A549 (cell line): ENCODE data around the gene LSR. TPM values are rescaled to one million over a fixed set of nuclear protein-coding genes. Genes with fewer than 3 reads are reported as not detected.

Experiments used
- ATAC-seq, 2 experiments: fragments of 200-7000 bp in 1 of 2; fragments of >200 bp in 1 of 2; cut with Nextera tagmentation in 1 of 2; cut with Tn5 transposase in 1 of 2; 3 replicates each; pipeline versions ENCODE4 v1.8.0 to v1.9.1; 2018 to 2020; ENCODE audit warnings: mild to moderate bottlenecking in 1 of 2, moderate library complexity in 1 of 2
- CTCF ChIA-PET: fragments of 300-600 bp; sonication (Branson Sonifier 250); formaldehyde crosslinking; extraction: SDS; loops from one replicate; lab custom pipeline; 2021; ENCODE audit warnings: antibody characterized with exemption, inconsistent platforms; lab: Yijun Ruan, JAX
- POLR2A ChIA-PET: fragments of 350-600 bp; formaldehyde crosslinking; extraction: SDS; loops from one replicate; lab custom pipeline; 2021; ENCODE audit warnings: antibody characterized with exemption, inconsistent platforms; lab: Yijun Ruan, JAX
- DNase-seq, 2 experiments: peaks; one replicate each; pipeline versions ENCODE4 v3.0.0 to v3.0.0-alpha.2; 2011 to 2016; ENCODE audit warnings: low read depth in 1 of 2, low spot score in 1 of 2
- FAIRE-seq: peaks from 2 replicates; lab custom pipeline; 2011; peaks lifted over from hg19 to GRCh38; lab: Jason Lieb, UNC
- H3K27ac ChIP-seq, 2 experiments: fragments of >200 bp; sonication (Bioruptor Twin); formaldehyde crosslinking; 3 replicates each; pipeline ENCODE4 v1.5.1; 2016 to 2017
- H3K4me1 ChIP-seq: fragments of >200 bp; sonication (Bioruptor Twin); formaldehyde crosslinking; 3 replicates; pipeline ENCODE4 v1.6.1; 2016
- H3K4me2 ChIP-seq: fragments of >200 bp; sonication (Bioruptor Twin); formaldehyde crosslinking; 3 replicates; pipeline ENCODE4 v1.6.1; 2016
- H3K4me3 ChIP-seq: fragments of >200 bp; sonication (Bioruptor Twin); formaldehyde crosslinking; 3 replicates; pipeline ENCODE4 v1.5.1; 2016
- H3K9me3 ChIP-seq: fragments of >200 bp; sonication (Bioruptor Twin); formaldehyde crosslinking; 3 replicates; pipeline ENCODE4 v1.6.1; 2016
- BCL3 ChIP-seq: fragments of >200 bp; sonication (Bioruptor Twin); formaldehyde crosslinking; IDR thresholded peaks from 3 replicates; pipeline ENCODE4 v1.6.1; 2016
- BHLHE40 ChIP-seq: IDR thresholded peaks from 2 replicates; pipeline ENCODE4 v1.6.1; 2012; ENCODE audit warnings: low read depth, low read length, inconsistent platforms
- CEBPB ChIP-seq, 2 experiments: fragments of >200 bp in 1 of 2; sonication (Bioruptor Twin) in 1 of 2; formaldehyde crosslinking in 1 of 2; IDR thresholded peaks; 2 replicates each; pipeline ENCODE4 v1.6.1; 2012 to 2016
- CHD2 ChIP-seq: fragments of 150-350 bp; IDR thresholded peaks from 2 replicates; pipeline ENCODE4 v1.6.1; 2014; ENCODE audit warnings: low read length; ENCODE audit not compliant: partially characterized antibody
- CHD4 ChIP-seq: fragments of 200-600 bp; sonication (generic); IDR thresholded peaks from 2 replicates; pipeline ENCODE4 v1.6.1; 2016; ENCODE audit warnings: antibody characterized with exemption, mild to moderate bottlenecking, borderline replicate concordance
- EHF ChIP-seq: fragments of 250-450 bp; sonication (Bioruptor Pico); IDR thresholded peaks from 2 replicates; pipeline ENCODE4 v1.5.0; 2020; ENCODE audit warnings: mild to moderate bottlenecking
- EHMT2 ChIP-seq: fragments of 200-600 bp; sonication (generic); IDR thresholded peaks from 2 replicates; pipeline ENCODE4 v1.6.1; 2016; ENCODE audit warnings: antibody characterized with exemption, low read depth, mild to moderate bottlenecking, moderate library complexity
- ESRRA ChIP-seq: fragments of 150-350 bp; IDR thresholded peaks from 2 replicates; pipeline ENCODE4 v1.6.1; 2014; ENCODE audit warnings: mild to moderate bottlenecking, low read length, borderline replicate concordance
- FOXS1 ChIP-seq: fragments of 250-450 bp; sonication (Bioruptor Pico); IDR thresholded peaks from 2 replicates; pipeline ENCODE4 v1.5.0; 2020; ENCODE audit warnings: mild to moderate bottlenecking, moderate library complexity
- HDAC2 ChIP-seq: fragments of 200-600 bp; sonication (generic); IDR thresholded peaks from 2 replicates; pipeline ENCODE4 v1.6.1; 2016
- HES2 ChIP-seq: fragments of >200 bp; sonication (Bioruptor Twin); formaldehyde crosslinking; IDR thresholded peaks from 2 replicates; pipeline ENCODE4 v1.6.1; 2016
- HEYL ChIP-seq: fragments of 250-450 bp; sonication (Bioruptor Pico); IDR thresholded peaks from 2 replicates; pipeline ENCODE4 v1.8.0; 2021; ENCODE audit warnings: mild to moderate bottlenecking, moderate library complexity
- HMGXB4 ChIP-seq: fragments of 250-450 bp; sonication (Bioruptor Pico); IDR thresholded peaks from 2 replicates; pipeline ENCODE4 v1.5.0; 2021; ENCODE audit warnings: mild to moderate bottlenecking, moderate library complexity, borderline replicate concordance
- HOXA7 ChIP-seq: fragments of 250-450 bp; sonication (Bioruptor Pico); IDR thresholded peaks from 2 replicates; pipeline ENCODE4 v1.5.0; 2020; ENCODE audit warnings: mild to moderate bottlenecking, moderate library complexity
- HOXB13 ChIP-seq: fragments of 250-450 bp; sonication (Bioruptor Pico); IDR thresholded peaks from 2 replicates; pipeline ENCODE4 v1.5.0; 2020; ENCODE audit warnings: low read depth, mild to moderate bottlenecking, moderate library complexity
- JUN ChIP-seq, 2 experiments: fragments of >200 bp; sonication (Bioruptor Twin); formaldehyde crosslinking; IDR thresholded peaks; 2 replicates in 1 of 2; 3 replicates in 1 of 2; pipeline ENCODE4 v1.6.1; 2016 to 2017
- JUNB ChIP-seq: fragments of >200 bp; sonication (Bioruptor Twin); formaldehyde crosslinking; IDR thresholded peaks from 2 replicates; pipeline ENCODE4 v1.6.1; 2016
- KDM1A ChIP-seq: fragments of 200-600 bp; sonication (generic); IDR thresholded peaks from 2 replicates; pipeline ENCODE4 v1.6.1; 2016; ENCODE audit warnings: low read depth, mild to moderate bottlenecking
- MAFK ChIP-seq: fragments of 450-650 bp; IDR thresholded peaks from 2 replicates; pipeline ENCODE4 v1.6.1; 2014; ENCODE audit not compliant: partially characterized antibody
- MAX ChIP-seq: IDR thresholded peaks from 2 replicates; pipeline ENCODE4 v1.6.1; 2012
- MAZ ChIP-seq: fragments of 150-350 bp; IDR thresholded peaks from 2 replicates; pipeline ENCODE4 v1.6.1; 2014; ENCODE audit warnings: antibody characterized with exemption, low read depth, low read length, borderline replicate concordance
- PBX3 ChIP-seq: IDR thresholded peaks from 2 replicates; pipeline ENCODE4 v1.6.1; 2012
- POLR2A ChIP-seq: IDR thresholded peaks from 2 replicates; pipeline ENCODE4 v1.6.1; 2012; ENCODE audit warnings: mild to moderate bottlenecking, low read length
- RAD21 ChIP-seq, 2 experiments: fragments of >200 bp in 1 of 2; sonication (Bioruptor Twin) in 1 of 2; formaldehyde crosslinking in 1 of 2; IDR thresholded peaks in 1 of 2; conservative IDR thresholded peaks in 1 of 2; 2 replicates in 1 of 2; 3 replicates in 1 of 2; pipeline ENCODE4 v1.6.1; 2012 to 2018; ENCODE audit warnings: inconsistent platforms in 1 of 2
- TFCP2L1 ChIP-seq: fragments of 250-450 bp; sonication (Bioruptor Pico); IDR thresholded peaks from 2 replicates; pipeline ENCODE4 v1.5.0; 2021; ENCODE audit warnings: mild to moderate bottlenecking
- ZFP36 ChIP-seq: fragments of 450-650 bp; IDR thresholded peaks from 2 replicates; pipeline ENCODE4 v1.6.1; 2014; ENCODE audit warnings: borderline replicate concordance; ENCODE audit not compliant: partially characterized antibody
- ZNF302 ChIP-seq: fragments of 250-450 bp; sonication (Bioruptor Pico); IDR thresholded peaks from 2 replicates; pipeline ENCODE4 v1.9.0; 2021; ENCODE audit warnings: inconsistent platforms, mild to moderate bottlenecking, moderate library complexity
- WGBS: methylation state at CpG from one replicate; pipeline ENCODE4 v1.1.6; 2017; ENCODE audit errors: missing lambda C conversion rate; 5-methylcytosine and 5-hydroxymethylcytosine counted together
- polyA plus RNA-seq, 4 experiments: library from polyadenylated mRNA; depleted of rRNA in 3 of 4; stranded (reverse); fragments of >200 nt; fragmentation: RNase III in 1 of 4; extraction: RNeasy Plus Mini Kit Qiagen cat#74134 plus additional on column Dnase treatment in 1 of 4; gene quantifications; 2 replicates in 3 of 4; 3 replicates in 1 of 4; pipeline ENCODE4 v1.2.3, GENCODE V29; 2011 to 2017

Gene LSR
- polyA plus RNA-seq, 2 of the 4 experiments (the other 2 are of a cell fraction) = 2.1 to 3.6 TPM

GRCh38 chr19:35313587-35313986 is 64.8 kb downstream of the LSR start:
- Histone ChIP-seq H3K4me3 (no peak overlapping the region), H3K9me3 (no peaks in the 10 kb centered on the region), H3K4me1 (peaks cover 6% of the 10 kb centered on the region), H3K4me2 (no peak overlapping the region), H3K27ac (no peak overlapping the region)
- ChIA-PET CTCF (interaction anchor here (0.6 to 4.5 kb wide), 8 partner anchors 8 to 487 kb away, joined by 3 to 22 read pairs (median 4); no protein-coding TSS in a partner anchor), POLR2A (no interaction called here)
- FAIRE-seq (no peak), ATAC-seq (no peak), DNase-seq (no peak)
- no peak for TF ChIP-seq BCL3
- WGBS = 36% methylated on average over 7 of the region's 7 CpGs

GRCh38 chr19:35314031-35314430 is 65.2 kb downstream of the LSR start:
- CTCF ChIA-PET = interaction anchor here (0.6 to 4.5 kb wide), 7 partner anchors 9 to 487 kb away, joined by 3 to 22 read pairs (median 4); no protein-coding TSS in a partner anchor
- no peak for FAIRE-seq

GRCh38 chr19:35314858-35315470 is 66.2 kb downstream of the LSR start:
- no peak overlapping the region for H3K4me2 ChIP-seq
- TF ChIP-seq RAD21 (conservative IDR thresholded peaks at IDR 0.05 in 1 of 2, IDR thresholded peaks at IDR 0.05 in 1 of 2) (no peak), POLR2A (no peak), EHMT2 (no peak), HDAC2 (no peak), CHD2 (no peak), CHD4 (no peak), JUN (IDR thresholded peaks at IDR 0.05) (no peak), HOXB13 (CRISPR knock-in tag) (no peak), TFCP2L1 (CRISPR knock-in tag) (no peak), EHF (CRISPR knock-in tag) (no peak), MAX (no peak), BHLHE40 (no peak), MAFK (no peak)
- ATAC-seq = no peak
- no peak overlapping the region for H3K4me3 ChIP-seq
- H3K9me3 ChIP-seq = no peaks in the 10 kb centered on the region
- ChIA-PET POLR2A (no interaction called here), CTCF (interaction anchor here (1.0 to 4.5 kb wide), 6 partner anchors 8 to 154 kb away, joined by 3 to 22 read pairs (median 4); partner anchors contain the start of gene USF2)
- WGBS = 78% methylated on average over 10 of the region's 10 CpGs
- no peak for FAIRE-seq
- peaks cover 16% of the 10 kb centered on the region for H3K4me1 ChIP-seq
- no peak overlapping the region for H3K27ac ChIP-seq
- DNase-seq = no peak

More at GRCh38 chr19:35314031-35314430, 65.2 kb downstream of the LSR start:
- ATAC-seq (no peak), DNase-seq (no peak)
- 72% methylated on average over 8 of the region's 8 CpGs for WGBS
- no peak overlapping the region for H3K4me2 ChIP-seq
- no peak overlapping the region for H3K4me3 ChIP-seq
- TF ChIP-seq ESRRA (no peak), HEYL (CRISPR knock-in tag) (no peak), ZFP36 (peak; percentile 60), MAFK (peak; percentile 93)
- H3K27ac ChIP-seq = no peak overlapping the region
- POLR2A ChIA-PET = no interaction called here
- H3K4me1 ChIP-seq = peaks cover 10% of the 10 kb centered on the region
- H3K9me3 ChIP-seq = no peaks in the 10 kb centered on the region

- WGBS = 86% methylated on average over 9 of the region's 9 CpGs
- Histone ChIP-seq H3K4me2 (no peak overlapping the region), H3K4me3 (no peak overlapping the region), H3K9me3 (no peaks in the 10 kb centered on the region), H3K27ac (no peak overlapping the region), H3K4me1 (peaks cover 16% of the 10 kb centered on the region)
- POLR2A ChIA-PET = no interaction called here
- no peak for FAIRE-seq
- DNase-seq = no peak
- CTCF ChIA-PET = interaction anchor here (0.6 to 4.5 kb wide), 8 partner anchors 9 to 187 kb away, joined by 3 to 22 read pairs (median 3); partner anchors contain the start of gene USF2
- TF ChIP-seq FOXS1 (CRISPR knock-in tag) = no peak
- TF ChIP-seq HOXA7 (CRISPR knock-in tag) = no peak
- TF ChIP-seq CEBPB (IDR thresholded peaks at IDR 0.05) = no peak
- TF ChIP-seq HMGXB4 = no peak
- TF ChIP-seq PBX3 = no peak
- no peak for TF ChIP-seq EHMT2
- no peak for TF ChIP-seq EHF (CRISPR knock-in tag)
- no peak for TF ChIP-seq KDM1A
- no peak for TF ChIP-seq HES2
- TF ChIP-seq MAZ = no peak
- TF ChIP-seq ZNF302 = no peak
- no peak for TF ChIP-seq JUNB
- no peak for ATAC-seq
These were observed 67.1 kb downstream of the LSR start for GRCh38 chr19:35315883-35316282.
